AG10803 (cell line): ENCODE measurements around the gene CHRND.

ENCODE experiments used
- DNase-seq: peaks from one replicate; pipeline ENCODE4 v3.0.0; 2010; ENCODE audit warnings: low read depth
- H3K4me3 ChIP-seq: 2 replicates; pipeline ENCODE4 v1.5.1; 2011; ENCODE audit warnings: mild to moderate bottlenecking, low read length, control low read depth
- TF ChIP-seq, protein P1 (sequence below): conservative IDR thresholded peaks from 2 replicates; pipeline ENCODE4 v1.5.1; 2011; ENCODE audit warnings: mild to moderate bottlenecking, low read length, control low read depth, inconsistent platforms

CHRND gene

DNA sequence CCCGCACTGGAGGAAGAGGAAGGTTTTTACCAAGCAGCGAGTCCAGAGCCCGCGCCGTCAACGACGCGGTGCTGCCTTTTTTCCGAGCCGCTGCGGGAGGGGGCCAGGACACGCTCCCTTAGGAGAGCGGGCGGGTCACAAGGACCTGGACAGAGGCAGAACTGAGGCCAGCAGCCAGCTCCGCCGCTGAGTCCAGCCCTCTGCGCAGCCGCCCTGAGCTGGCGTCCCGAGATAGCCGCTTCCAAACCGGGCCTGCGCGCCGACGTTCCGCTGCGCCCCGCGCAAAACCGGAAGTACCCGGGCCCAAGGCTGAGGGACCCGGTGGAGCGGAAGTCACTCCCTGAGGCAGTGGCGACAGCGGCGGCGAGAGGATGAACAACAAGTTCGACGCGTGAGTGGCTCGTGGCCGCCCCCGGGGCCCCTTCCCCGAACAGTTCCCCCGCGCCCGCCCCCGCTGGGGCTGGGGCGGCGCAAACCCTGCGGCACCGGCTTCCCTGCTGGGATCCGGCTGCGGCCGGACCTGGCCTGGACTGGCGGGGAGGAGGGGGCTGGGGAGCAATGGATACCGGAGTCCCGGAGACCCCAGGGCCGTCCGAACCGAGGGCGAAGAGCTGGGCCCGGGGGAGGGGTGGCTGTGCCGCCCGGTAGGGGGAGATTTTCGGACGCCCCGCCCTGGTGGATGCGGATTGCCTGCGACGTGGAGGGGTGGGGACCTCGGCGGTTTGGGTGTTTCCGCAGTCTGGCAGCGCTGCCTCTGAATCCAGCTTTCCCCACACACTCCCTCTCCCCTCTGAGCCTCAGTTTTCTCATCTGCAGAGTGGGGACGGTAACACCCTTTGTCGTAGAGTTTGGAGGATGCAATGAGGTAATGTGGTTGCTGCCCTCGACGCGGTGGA, 24.6 kb downstream of the CHRND start, which contains the start of the genes EIF4E2 and TIGD1:
Gene EIF4E2, plus strand, starts transcription at position 336 of the 896 bp plus-strand sequence. Its CDS starts 36 bp downstream, at position 372.
Gene TIGD1, minus strand, starts transcription at position 204 of the 896 bp plus-strand sequence. CDS start 675 bp downstream, outside the sequence.
- peak; percentile 93 for DNase-seq
- H3K4me3 ChIP-seq = peak within 1 kb of the TSS; percentile 95
- TF ChIP-seq, protein P1, sequence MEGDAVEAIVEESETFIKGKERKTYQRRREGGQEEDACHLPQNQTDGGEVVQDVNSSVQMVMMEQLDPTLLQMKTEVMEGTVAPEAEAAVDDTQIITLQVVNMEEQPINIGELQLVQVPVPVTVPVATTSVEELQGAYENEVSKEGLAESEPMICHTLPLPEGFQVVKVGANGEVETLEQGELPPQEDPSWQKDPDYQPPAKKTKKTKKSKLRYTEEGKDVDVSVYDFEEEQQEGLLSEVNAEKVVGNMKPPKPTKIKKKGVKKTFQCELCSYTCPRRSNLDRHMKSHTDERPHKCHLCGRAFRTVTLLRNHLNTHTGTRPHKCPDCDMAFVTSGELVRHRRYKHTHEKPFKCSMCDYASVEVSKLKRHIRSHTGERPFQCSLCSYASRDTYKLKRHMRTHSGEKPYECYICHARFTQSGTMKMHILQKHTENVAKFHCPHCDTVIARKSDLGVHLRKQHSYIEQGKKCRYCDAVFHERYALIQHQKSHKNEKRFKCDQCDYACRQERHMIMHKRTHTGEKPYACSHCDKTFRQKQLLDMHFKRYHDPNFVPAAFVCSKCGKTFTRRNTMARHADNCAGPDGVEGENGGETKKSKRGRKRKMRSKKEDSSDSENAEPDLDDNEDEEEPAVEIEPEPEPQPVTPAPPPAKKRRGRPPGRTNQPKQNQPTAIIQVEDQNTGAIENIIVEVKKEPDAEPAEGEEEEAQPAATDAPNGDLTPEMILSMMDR = peak; percentile 14

DNA sequence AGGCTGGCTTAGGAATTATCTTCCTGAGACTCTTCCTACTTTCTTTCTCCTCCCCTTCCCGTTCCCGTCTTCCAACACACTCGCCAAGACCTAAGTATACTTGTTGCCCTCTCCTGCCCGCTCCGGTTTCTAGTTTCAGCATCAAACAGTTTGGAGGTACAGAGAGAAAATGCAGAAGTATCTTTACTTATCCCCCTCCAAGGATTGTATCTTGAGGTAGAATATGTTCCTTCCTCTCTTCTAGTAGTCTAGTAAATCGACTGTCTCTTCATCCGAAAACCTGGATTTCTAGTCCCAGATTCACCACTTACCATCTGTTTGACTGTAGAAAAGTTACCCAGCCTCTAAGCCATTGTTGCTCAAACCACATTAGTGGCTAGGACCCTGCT, 25.3 kb downstream of the CHRND start:
- TF ChIP-seq, protein P1 = no peak
- peak overlapping the region; percentile 95 for H3K4me3 ChIP-seq
- no peak for DNase-seq

DNA sequence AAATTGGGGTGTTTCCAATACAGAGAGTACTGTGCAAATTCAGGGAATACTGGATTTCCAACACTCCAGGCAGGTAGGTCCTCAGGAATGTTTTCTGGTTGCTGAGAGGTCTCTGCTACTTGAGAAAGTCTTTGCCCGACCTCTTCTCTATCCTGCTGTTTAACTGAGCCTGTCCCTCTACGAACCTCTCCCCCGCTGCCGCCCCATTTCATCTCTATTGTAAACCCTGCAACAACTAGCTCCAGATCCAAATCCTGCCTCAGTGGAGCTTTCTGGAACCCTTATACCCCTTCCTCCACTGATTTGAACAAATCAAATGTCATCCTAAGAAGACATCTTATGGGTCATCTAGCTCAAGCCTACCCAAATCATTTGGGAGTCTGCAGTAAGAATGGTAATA, 25.8 kb downstream of the CHRND start:
- no peak for DNase-seq
- H3K4me3 ChIP-seq = peak overlapping the region; percentile 95
- TF ChIP-seq, protein P1 = no peak

- no peak for DNase-seq
- TF ChIP-seq, protein P1 = no peak
- H3K4me3 ChIP-seq = no peak overlapping the region
Measured at GRCh38 chr2:232556426-232556825, 30.5 kb downstream of the CHRND start.

DNA sequence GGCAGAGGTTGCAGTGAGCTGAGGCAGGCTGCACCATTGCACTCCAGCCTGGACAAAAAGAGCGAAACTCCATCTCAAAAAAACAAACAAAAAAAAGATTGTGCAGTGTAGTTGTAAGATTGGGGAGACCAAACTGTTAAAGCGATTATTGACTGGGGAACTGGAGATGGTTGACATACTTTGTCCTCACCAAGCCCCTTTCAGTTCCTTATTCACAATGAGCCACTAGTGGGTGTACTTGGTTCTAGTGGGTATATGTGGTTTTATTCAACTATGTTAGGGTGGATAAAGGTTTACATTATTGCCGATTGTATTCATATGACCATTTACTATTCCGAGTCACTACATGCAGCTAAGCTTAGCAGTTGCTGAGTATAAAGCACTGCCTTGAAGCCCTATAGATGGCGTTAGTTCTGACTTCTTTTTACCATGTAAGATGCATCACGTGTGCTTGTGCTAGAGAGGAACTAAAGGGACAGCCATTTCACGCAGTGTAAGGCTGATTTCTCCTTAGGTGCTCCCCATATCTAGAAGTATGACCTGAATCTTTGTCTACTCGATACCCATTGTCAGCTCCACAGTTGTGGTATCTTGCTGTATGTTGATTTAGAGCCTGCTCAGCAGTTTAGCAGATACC, 36.7 kb downstream of the CHRND start:
- no peak for DNase-seq
- TF ChIP-seq, protein P1 = no peak
- no peak overlapping the region for H3K4me3 ChIP-seq

GRCh38 chr2:232563580-232563979, 37.6 kb downstream of the CHRND start:
- TF ChIP-seq, protein P1 = no peak
- DNase-seq = peak; percentile 78
- no peak overlapping the region for H3K4me3 ChIP-seq
